NCI-H1417 treated with DMSO at 0.1 percent for 48 hours (cell line): ENCODE measurements around the gene ZNF333.
"Not testable (repeated sequence)": the region's sequence is repeated elsewhere in the genome, so short reads cannot be mapped to it uniquely, and the experiment has no call there.

ENCODE experiments used
- DNase-seq: peaks from one replicate; lab custom pipeline; 2025; lab: John Stamatoyannopoulos, UW

Gene ZNF333

GRCh38 chr19:14768001-14768400 lies 78.2 kb downstream of the ZNF333 start:
- no peak for DNase-seq

GRCh38 chr19:14769201-14769600 lies 79.4 kb downstream of the ZNF333 start:
- DNase-seq: no peak

- no peak for DNase-seq
These were observed 80.3 kb downstream of the ZNF333 start for GRCh38 chr19:14770136-14770535.

- no peak for DNase-seq
These were observed 81.3 kb downstream of the ZNF333 start for GRCh38 chr19:14770944-14771839.

- DNase-seq: no peak
These were observed 82.6 kb downstream of the ZNF333 start for GRCh38 chr19:14772467-14772866.

- no peak for DNase-seq
These were observed 83.1 kb downstream of the ZNF333 start for GRCh38 chr19:14772995-14773394.

GRCh38 chr19:14773722-14774121 lies 83.9 kb downstream of the ZNF333 start:
- DNase-seq: not testable (repeated sequence)

- DNase-seq: no peak
These were observed 84.5 kb downstream of the ZNF333 start for GRCh38 chr19:14774373-14774772.

GRCh38 chr19:14775326-14775725 lies 85.5 kb downstream of the ZNF333 start:
- not testable (repeated sequence) for DNase-seq

- DNase-seq: no peak
These were observed 86.2 kb downstream of the ZNF333 start for GRCh38 chr19:14775869-14776586.

- DNase-seq: not testable (repeated sequence)
These were observed 87.8 kb downstream of the ZNF333 start for GRCh38 chr19:14777645-14778044.

GRCh38 chr19:14778110-14778845 lies 88.4 kb downstream of the ZNF333 start, which contains the start of gene ADGRE2:
TSS of gene ADGRE2 (minus strand) at chr19:14778560. CDS start at chr19:14776756, 1,804 bp downstream.
- DNase-seq: not testable (repeated sequence)

- no peak for DNase-seq
These were observed 89.3 kb downstream of the ZNF333 start for GRCh38 chr19:14779151-14779550.

- not testable (repeated sequence) for DNase-seq
These were observed 90.9 kb downstream of the ZNF333 start for GRCh38 chr19:14780622-14781225.

GRCh38 chr19:14781713-14782536 lies 92.1 kb downstream of the ZNF333 start:
- DNase-seq: not testable (repeated sequence)

- DNase-seq: no peak
These were observed 93.0 kb downstream of the ZNF333 start for GRCh38 chr19:14782626-14783409.
